Measurements from ENCODE around the gene APBA3. TPM values are rescaled to one million over a fixed set of nuclear protein-coding genes. Genes with fewer than 3 reads are reported as not detected.

APBA3 gene
- total and polyA plus RNA-seq, 5 donors, result 10.5 to 14.0 (median 12.7) TPM

DNA sequence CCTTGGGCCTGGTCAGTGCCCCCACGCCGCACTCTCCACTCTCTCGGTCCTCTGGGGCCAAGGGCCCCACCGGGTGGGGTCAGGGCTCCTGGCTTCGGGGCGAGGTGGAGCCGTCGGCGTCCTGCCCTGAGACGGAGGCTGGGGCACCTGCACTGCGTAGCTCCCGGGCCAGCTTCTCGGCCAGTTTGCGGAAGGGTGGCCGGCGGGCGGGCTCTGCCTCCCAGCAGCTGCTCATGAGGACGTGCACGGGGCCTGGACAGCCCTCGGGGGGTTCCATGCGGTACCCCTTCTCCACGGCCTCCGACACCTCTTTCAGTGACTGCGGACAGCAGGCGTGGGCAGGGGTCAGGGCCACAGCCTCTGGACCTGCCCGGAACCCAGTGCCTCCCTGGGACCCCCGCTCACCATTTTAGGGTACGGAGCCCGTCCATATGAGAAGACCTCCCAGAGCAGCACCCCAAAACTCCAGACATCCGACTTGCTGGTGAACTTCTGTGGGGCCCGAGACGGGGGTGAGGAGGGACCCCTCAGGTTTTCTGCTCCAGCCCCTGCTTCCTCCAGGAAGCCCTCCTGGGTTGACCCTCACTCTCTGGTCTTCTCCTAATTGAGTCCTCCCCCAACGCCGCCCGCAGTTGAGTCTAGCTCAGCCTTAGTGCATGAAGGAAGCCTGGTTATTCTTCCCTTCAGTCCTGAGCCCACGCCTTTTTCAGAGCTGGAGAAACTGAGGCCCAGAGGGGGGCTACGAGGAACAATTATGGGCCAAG is 16.8 kb upstream of the APBA3 start:
- Histone ChIP-seq H3K27me3 (ENCODE audit: control insufficient read depth, insufficient read depth) (no peaks in the 10 kb centered on the region), H3K9me3 (ENCODE audit: control insufficient read depth, low read length) (peaks cover 10% of the 10 kb centered on the region), H3K4me1 (ENCODE audit: control insufficient read depth, insufficient read depth, low read length) (no peaks in the 10 kb centered on the region), H3K27ac (ENCODE audit: low read length) (no peak overlapping the region), H3K4me3 (ENCODE audit: low read length) (no peak overlapping the region)
- intact Hi-C loops (cut with DNase I), result no loop called here
- ATAC-seq (no peak), DNase-seq (peak in 1 of 3 donors; percentile 58)
- WGBS, result 87% methylated on average over 37 of the region's 37 CpGs

DNA sequence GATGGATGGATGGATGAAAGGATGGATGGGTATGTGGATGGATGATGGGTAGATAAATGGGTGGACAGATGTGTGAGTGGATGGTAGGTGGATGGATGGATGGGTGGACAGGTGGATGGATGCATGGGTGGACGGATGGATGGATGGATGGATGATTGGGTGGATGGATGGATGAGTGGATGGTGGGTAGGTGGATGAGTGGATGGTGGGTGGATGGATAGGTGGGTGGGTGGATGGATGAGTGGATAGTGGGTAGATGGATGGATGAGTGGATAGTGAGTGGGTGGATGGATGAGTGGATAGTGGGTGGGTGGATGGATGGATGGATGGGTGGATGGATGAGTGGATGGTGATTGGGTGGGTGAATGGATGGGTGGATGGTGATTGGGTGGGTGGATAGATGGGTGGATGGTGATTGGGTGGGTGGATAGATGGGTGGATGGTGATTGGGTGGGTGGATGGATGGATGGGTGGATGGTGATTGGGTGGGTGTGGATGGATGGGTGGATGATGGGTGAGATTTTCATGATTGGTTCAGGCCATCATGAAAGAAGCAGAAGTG is 15.1 kb upstream of the APBA3 start:
- WGBS, result 93% methylated on average over 1 of the region's 1 CpG
- peak in 1 of 3 donors; percentile 6 for DNase-seq
- H3K27me3 ChIP-seq (ENCODE audit: control insufficient read depth, insufficient read depth), result no peaks in the 10 kb centered on the region

GRCh38 chr19:3775831-3776230 is 14.3 kb upstream of the APBA3 start:
- ATAC-seq (no peak), DNase-seq (peak in 1 of 3 donors; percentile 16)
- Histone ChIP-seq H3K4me1 (ENCODE audit: control insufficient read depth, insufficient read depth, low read length) (no peaks in the 10 kb centered on the region), H3K27ac (ENCODE audit: low read length) (no peak overlapping the region), H3K4me3 (ENCODE audit: low read length) (no peak overlapping the region), H3K27me3 (ENCODE audit: control insufficient read depth, insufficient read depth) (no peaks in the 10 kb centered on the region), H3K9me3 (ENCODE audit: control insufficient read depth, low read length) (no peaks in the 10 kb centered on the region)
- intact Hi-C loops (cut with DNase I), result no loop called here
- WGBS, result 90% methylated on average over 5 of the region's 5 CpGs

More for the DNA sequence above, 15.1 kb upstream of the APBA3 start:
- Histone ChIP-seq H3K27ac (ENCODE audit: low read length) (no peak overlapping the region), H3K9me3 (ENCODE audit: control insufficient read depth, low read length) (peaks cover 2% of the 10 kb centered on the region), H3K4me1 (ENCODE audit: control insufficient read depth, insufficient read depth, low read length) (no peaks in the 10 kb centered on the region), H3K4me3 (ENCODE audit: low read length) (no peak overlapping the region)
- ATAC-seq, result no peak
- intact Hi-C loops (cut with DNase I), result no loop called here

DNA sequence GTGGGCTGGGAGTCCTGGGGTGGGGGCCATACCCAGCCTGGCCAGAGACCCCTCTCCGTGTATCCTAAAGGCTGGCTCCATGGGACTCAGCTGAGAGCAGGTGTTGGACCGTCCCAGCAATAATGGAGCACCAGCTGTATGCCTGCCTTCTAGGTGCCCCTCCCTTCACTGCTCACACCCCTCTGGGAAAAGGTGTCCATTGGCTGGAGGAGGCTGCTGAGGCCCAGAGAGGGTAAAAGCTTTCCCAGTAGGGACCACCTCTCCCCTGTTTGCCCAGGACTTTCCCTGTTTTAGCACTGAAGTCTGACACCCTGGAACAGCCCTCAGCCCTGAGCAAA is 13.9 kb upstream of the APBA3 start:
- Histone ChIP-seq H3K9me3 (ENCODE audit: control insufficient read depth, low read length) (no peaks in the 10 kb centered on the region), H3K4me3 (ENCODE audit: low read length) (no peak overlapping the region), H3K27ac (ENCODE audit: low read length) (no peak overlapping the region), H3K27me3 (ENCODE audit: control insufficient read depth, insufficient read depth) (no peaks in the 10 kb centered on the region), H3K4me1 (ENCODE audit: control insufficient read depth, insufficient read depth, low read length) (no peaks in the 10 kb centered on the region)
- ATAC-seq, result no peak
- intact Hi-C loops (cut with DNase I), result no loop called here
- WGBS, result 79% methylated on average over 2 of the region's 2 CpGs
- peak in 1 of 3 donors; percentile 4 for DNase-seq

GRCh38 chr19:3774621-3775373 is 13.3 kb upstream of the APBA3 start:
- Histone ChIP-seq H3K4me1 (ENCODE audit: control insufficient read depth, insufficient read depth, low read length) (no peaks in the 10 kb centered on the region), H3K27me3 (ENCODE audit: control insufficient read depth, insufficient read depth) (no peaks in the 10 kb centered on the region), H3K27ac (ENCODE audit: low read length) (no peak overlapping the region), H3K4me3 (ENCODE audit: low read length) (no peak overlapping the region), H3K9me3 (ENCODE audit: control insufficient read depth, low read length) (no peaks in the 10 kb centered on the region)
- ATAC-seq (no peak), DNase-seq (peak in 1 of 3 donors; percentile 45)
- intact Hi-C loops (cut with DNase I), result no loop called here
- 68% methylated on average over 25 of the region's 25 CpGs for WGBS

DNA sequence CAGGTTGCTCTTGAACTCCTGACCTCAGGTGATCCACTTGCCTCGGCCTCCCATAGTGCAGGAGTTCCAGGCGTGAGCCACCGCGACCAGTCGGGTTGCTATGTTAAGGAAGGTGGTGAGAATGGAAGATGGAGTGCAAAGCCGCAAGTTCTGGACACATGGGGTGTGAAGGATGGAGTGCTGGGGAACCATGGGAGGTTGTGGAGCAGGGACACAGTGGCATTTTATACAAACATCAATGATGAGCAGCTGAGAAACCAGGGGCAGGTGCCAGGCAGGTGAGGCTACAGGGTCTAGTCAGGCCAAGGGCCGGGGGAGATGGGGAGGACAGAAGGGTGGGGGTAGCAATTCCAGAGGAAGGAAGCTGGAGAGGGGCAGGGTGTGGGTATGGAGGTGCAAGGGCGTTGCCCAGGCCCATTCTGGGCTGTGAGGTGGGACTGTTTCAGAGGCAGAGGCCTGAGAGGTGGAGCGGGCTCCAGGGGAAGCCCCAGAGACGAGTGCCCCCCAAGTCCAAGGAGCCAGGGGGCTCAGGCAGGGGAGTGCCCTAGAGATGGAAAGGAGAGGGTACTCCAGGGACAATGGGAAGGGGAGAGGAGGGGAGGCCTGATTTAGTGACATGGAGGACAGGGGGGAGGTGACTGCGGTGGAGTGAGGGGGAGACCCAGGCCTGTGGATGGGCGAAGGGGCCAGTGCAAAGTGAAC is 12.5 kb upstream of the APBA3 start:
- Histone ChIP-seq H3K27ac (ENCODE audit: low read length) (no peak overlapping the region), H3K9me3 (ENCODE audit: control insufficient read depth, low read length) (no peaks in the 10 kb centered on the region), H3K4me3 (ENCODE audit: low read length) (no peak overlapping the region), H3K27me3 (ENCODE audit: control insufficient read depth, insufficient read depth) (no peaks in the 10 kb centered on the region), H3K4me1 (ENCODE audit: control insufficient read depth, insufficient read depth, low read length) (no peaks in the 10 kb centered on the region)
- peak in 1 of 3 donors; percentile 44 for DNase-seq
- intact Hi-C loops (cut with DNase I), result no loop called here
- WGBS, result 78% methylated on average over 12 of the region's 12 CpGs
- no peak for ATAC-seq

- DNase-seq, result peak in 2 of 3 donors; percentile 30 to 35
- Histone ChIP-seq H3K4me3 (ENCODE audit: low read length) (no peak within 1 kb of the TSS), H3K9me3 (ENCODE audit: control insufficient read depth, low read length) (no peaks in the 10 kb centered on the region), H3K27me3 (ENCODE audit: control insufficient read depth, insufficient read depth) (no peaks in the 10 kb centered on the region), H3K27ac (ENCODE audit: low read length) (no peak within 1 kb of the TSS), H3K4me1 (ENCODE audit: control insufficient read depth, insufficient read depth, low read length) (no peaks in the 10 kb centered on the region)
- intact Hi-C loops (cut with DNase I), result no loop called here
- 47% methylated on average over 23 of the region's 23 CpGs for WGBS
- ATAC-seq, result no peak
Measured at GRCh38 chr19:3771906-3772455, 10.5 kb upstream of the APBA3 start, which contains the start of gene RAX2. Gene RAX2 (minus strand): TSS chr19:3772228. CDS start chr19:3771742, 486 bp downstream.

GRCh38 chr19:3771000-3771905 is 9.8 kb upstream of the APBA3 start:
- no peak for ATAC-seq
- DNase-seq, result peak in 2 of 3 donors; percentile 42 to 60
- Histone ChIP-seq H3K27me3 (ENCODE audit: control insufficient read depth, insufficient read depth) (no peaks in the 10 kb centered on the region), H3K9me3 (ENCODE audit: control insufficient read depth, low read length) (no peaks in the 10 kb centered on the region), H3K27ac (ENCODE audit: low read length) (no peak overlapping the region), H3K4me3 (ENCODE audit: low read length) (no peak overlapping the region), H3K4me1 (ENCODE audit: control insufficient read depth, insufficient read depth, low read length) (no peaks in the 10 kb centered on the region)
- intact Hi-C loops (cut with DNase I), result no loop called here
- 79% methylated on average over 35 of the region's 35 CpGs for WGBS

- Histone ChIP-seq H3K27me3 (ENCODE audit: control insufficient read depth, insufficient read depth) (no peaks in the 10 kb centered on the region), H3K27ac (ENCODE audit: low read length) (no peak overlapping the region), H3K4me3 (ENCODE audit: low read length) (no peak overlapping the region), H3K4me1 (ENCODE audit: control insufficient read depth, insufficient read depth, low read length) (no peaks in the 10 kb centered on the region), H3K9me3 (ENCODE audit: control insufficient read depth, low read length) (no peaks in the 10 kb centered on the region)
- DNase-seq (peak in 2 of 3 donors; percentile 43 to 54), ATAC-seq (no peak)
- WGBS, result 73% methylated on average over 53 of the region's 53 CpGs
- intact Hi-C loops (cut with DNase I), result no loop called here
Measured at GRCh38 chr19:3770136-3770999, 8.9 kb upstream of the APBA3 start.
